ACHN (cell line): ENCODE data around the gene ACAD9.
"Not testable (repeated sequence)": the region's sequence is repeated elsewhere in the genome, so short reads cannot be mapped to it uniquely, and the experiment has no call there.

Source experiments
- DNase-seq: peaks from one replicate; pipeline ENCODE4 v3.0.0-alpha.2; 2015
- in situ Hi-C: cut with HindIII; loops from 2 replicates; pipeline ENCODE4 v1.10.0; 2017; ENCODE audit warnings: low sequenced_read_pairs, low pct_ligation_motif_present, low pct_unique_long_range_greater_than_20kb

The ACAD9 gene

DNA sequence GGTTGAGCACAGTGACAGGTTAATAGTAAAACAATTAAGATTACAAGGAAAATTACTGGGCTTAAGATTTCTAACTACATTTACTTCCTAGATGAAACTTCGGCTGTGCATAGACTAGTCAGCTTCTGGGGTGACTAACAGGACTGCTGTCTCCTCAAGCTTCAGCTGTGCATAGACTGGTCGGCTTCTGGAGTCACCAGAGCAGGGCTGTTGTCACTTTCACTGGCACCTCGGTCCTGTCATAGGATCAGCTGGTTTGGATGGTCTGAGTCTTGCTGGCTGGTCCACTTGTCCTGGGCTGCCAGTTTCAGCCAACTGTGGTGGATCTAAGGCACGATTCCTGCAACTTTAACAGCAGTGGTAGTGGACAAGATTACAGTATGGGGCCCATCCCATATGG, 23.9 kb upstream of the ACAD9 start:
- in situ Hi-C loops = no loop called here
- DNase-seq = no peak

DNA sequence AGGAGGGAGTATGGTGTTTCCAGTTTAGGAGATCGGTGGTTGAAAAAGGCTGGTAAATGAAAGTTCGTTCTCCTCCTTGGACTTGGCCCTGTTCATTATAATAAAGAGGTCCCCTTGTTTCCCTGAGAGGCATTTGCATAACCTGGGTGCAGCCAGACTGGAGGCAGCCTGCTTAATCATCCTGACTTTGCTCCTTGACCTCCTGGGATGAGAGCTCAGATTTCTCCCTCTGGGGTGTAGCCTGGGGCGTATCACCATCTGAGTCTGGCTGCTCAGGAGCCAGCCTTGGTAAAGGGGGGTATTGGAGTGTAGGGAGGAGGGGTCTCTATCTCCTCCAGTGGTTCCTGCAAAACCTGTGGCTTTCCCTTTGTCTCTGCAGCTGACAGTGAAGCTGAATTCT, 21.3 kb upstream of the ACAD9 start:
- no peak for DNase-seq
- in situ Hi-C loops = no loop called here

DNA sequence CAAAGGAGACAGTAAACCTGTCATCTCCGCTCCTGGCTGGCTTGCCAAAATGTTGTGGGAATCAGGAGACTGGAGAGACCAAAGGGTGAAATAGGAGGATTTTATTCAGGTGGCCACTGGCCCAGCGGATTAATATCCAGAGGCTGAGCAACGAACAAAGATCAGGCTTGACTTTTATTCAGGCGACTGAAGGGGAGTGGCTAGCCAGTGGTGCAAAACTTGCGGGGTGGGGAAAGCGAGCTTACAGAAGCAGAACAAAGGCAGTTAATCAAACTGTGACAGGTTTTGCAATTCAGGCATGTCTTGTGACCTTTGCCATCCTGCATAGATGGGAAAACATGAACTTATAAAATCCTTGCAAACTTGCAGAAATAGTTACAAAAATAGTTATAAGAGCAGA, 19.8 kb upstream of the ACAD9 start:
- in situ Hi-C loops = no loop called here
- no peak for DNase-seq

DNA sequence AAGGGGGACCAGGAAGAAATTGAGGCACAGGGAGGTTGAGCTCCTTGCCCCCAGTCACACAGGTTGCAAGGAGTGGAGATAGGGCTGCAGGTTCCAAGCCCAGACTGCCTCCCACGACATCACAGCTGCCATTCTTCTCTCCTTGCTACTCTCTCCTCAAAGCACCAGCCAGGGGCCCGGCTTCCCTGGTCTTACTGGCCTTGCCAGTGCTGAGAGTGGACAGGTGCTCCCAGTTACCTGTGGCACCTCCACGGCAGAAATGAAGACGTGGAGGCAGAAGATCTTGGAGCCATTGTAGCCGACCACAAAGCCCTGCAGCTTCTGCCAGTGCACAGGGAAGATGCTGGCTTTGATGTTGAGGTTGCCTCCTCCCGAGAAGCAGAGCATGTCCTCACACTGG, 17.9 kb upstream of the ACAD9 start:
- in situ Hi-C loops = no loop called here
- DNase-seq = no peak

DNA sequence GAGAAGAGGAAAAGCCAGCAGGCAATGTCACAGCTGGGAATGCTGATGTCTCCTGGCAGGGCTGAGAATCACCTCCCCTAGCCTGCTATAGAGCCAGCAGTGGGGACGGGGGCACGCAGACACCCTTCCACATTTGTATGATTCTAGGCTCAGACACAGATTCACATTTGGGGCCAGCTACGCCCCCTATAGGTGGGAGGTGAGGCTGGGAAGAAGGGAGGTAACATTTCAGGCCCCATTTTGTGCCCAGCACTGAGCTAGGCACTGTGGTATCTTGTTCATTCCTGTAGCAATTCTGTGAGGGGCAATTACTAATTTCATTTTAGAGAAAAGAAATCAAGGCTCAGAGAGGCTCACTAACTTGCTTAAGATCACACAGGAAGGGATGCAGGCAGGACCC, 15.9 kb upstream of the ACAD9 start:
- in situ Hi-C loops = no loop called here
- DNase-seq = no peak

DNA sequence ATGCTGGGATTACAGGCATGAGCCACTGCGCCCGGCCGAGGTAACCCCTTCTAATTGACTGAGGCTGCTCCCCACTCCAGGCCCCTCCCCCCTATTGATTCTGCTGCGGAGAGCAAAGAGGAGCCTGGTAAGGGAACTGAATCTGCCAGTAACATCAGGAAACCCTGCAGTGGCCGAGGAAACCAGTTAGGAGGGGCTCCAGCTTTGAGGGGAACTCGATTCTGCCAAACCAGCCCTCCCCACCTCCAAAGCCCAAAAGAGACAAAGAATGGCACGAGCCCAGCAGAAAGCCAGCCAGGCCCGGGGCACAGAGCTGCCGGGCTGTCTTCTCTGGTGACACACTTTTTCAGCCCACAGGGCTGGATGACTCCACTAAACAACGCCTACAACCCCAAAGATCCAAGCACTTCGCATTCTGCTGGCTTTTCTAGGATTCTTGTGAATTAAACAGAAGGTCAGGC, 15.0 kb upstream of the ACAD9 start:
- no peak for DNase-seq
- in situ Hi-C loops = no loop called here

DNA sequence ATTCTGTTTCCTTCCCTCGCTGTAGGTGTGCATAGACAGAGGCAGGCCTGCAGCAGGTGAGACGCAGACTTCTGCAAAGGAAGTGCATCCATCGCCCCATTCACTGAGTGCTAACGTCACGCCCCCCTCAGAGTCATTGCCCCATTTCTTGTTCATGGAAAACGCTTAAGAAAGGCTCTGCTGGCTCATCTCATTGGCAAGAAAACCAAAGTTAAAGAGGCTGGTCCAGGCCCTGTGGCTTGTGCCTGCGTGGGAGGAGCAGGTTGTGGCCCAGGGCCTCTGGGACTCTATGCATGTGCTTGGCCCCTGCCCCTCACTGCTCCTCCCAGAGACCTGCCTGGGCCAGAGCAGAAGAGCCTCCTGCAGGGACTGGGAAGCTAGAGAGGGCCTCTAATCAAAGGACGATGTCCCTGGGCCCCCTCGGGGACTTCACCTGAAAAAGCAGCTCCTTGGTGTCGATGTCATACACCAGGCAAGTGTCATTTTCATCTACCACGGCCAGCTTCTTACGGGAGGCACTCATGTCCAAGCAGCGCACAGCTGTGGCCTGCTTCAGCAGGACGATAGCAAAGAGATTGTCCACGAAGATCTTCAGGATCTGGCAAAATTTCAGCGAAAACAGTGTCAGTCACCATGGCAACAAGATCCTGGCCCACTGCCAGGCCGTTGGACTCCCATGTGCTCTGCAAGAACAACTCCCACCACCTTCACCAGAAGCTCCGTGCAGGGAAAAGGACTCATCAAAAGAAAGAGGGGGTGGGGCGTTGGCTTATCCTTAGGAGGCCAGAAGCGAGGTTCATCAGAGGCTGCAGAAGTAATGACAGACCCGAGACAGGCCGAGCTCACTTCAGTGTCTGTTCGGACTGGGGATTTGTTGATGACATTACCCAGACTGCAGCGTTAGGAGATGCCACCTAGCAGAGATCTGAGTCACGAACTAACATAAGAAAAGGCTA, 14.3 kb upstream of the ACAD9 start:
- in situ Hi-C loops, DNase-seq: not testable (repeated sequence)

DNA sequence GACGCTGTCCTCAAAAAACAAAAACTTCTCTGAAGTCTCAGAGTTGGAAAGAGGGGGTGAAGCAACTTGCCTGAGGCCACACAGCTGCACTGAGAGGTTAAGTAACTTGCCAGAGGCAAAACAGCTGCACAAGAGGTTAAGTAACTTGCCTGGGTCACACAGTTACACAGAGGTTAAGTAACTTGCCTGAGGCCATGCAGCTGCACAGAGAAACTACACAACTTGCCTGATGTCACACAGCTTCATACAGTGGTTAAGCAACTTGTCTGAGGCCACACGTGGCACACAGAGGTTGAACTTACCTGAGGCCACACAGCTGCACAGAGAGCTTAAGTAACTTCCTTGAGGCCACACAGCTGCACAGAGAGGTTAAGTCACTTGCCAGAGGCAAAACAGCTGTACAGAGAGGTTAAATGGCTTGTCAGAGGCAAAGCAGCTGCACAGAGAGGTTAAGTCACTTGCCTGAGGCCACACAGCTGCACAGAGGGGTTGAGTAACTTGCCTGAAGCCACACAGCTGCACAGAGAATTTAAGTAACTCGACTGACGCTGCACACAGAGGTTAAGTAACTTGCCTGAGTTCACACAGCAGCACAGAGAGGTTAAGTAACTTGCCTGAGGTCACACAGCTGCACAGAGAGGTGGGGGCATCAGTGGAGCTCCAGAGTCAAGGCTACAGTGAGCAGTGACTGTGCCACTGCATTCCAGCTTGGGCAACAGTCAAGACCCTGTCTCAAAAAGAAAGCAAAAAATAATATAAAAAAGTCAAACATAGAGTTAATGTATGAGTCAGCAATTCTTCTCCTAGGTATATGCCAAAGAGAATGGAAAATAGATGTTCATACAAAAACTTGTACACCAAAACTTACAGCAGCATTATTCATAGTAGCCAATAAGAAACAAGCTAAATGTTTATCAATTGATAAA, 12.0 kb upstream of the ACAD9 start:
- DNase-seq = no peak
- in situ Hi-C loops = no loop called here

DNA sequence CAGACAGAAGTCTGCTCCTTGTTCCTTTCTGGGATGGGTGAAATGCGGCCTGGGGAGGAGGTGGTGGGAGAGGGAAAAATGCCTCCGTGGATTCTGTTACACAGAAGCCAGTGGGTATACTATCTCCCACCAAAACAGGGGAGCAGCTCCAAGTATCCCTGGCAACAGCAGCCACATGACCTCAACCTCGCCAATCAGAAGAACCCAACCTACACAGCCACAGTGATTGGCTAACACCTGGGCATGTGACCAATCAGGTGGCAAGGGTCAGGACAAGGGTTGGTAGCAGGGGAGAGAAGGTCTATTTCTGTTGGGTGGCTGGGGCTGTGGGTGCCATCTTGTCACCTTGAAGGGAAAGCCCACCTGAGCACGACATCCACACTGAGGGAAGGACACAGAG, 9.1 kb upstream of the ACAD9 start:
- DNase-seq = no peak
- in situ Hi-C loops = no loop called here

DNA sequence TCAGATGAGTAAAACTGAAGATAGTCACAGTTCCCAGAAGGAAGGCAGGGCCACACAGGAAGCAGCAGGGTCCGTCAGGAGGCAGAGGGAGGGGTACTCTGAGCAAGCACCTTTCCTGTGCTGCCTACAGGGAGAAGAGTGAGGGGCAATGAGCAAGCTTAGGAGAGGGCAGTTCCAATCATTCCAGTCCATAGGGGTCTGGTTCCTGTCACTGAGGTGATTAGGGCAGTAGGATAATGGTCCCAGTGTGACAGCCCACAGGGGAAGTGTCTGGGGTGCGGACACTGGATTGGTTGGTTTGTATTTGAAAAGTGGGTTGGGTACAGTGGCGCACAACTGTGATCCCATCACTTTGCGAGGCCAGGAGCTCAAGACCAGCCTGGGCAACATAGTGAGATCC, 7.1 kb upstream of the ACAD9 start:
- in situ Hi-C loops = no loop called here
- no peak for DNase-seq

DNA sequence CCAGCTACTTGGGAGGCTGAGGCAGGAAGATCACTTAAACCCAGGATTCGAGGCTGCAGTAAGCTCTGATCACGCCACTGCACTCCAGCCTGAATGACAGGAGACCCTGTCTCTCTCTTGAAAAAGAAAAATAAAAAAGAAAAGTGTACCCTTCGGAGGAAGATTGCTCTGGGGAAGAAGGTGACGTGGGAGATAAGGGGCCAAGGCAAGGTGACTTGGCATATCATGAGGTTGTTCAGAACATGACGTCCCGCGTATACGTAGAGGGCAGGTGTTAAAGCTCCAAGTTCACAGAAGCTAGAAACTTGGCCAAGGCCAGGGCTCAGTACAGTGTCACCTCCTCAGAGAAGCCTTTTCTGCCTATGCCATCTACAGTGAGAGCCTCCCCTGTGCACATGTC, 6.7 kb upstream of the ACAD9 start:
- in situ Hi-C loops = no loop called here
- no peak for DNase-seq

DNA sequence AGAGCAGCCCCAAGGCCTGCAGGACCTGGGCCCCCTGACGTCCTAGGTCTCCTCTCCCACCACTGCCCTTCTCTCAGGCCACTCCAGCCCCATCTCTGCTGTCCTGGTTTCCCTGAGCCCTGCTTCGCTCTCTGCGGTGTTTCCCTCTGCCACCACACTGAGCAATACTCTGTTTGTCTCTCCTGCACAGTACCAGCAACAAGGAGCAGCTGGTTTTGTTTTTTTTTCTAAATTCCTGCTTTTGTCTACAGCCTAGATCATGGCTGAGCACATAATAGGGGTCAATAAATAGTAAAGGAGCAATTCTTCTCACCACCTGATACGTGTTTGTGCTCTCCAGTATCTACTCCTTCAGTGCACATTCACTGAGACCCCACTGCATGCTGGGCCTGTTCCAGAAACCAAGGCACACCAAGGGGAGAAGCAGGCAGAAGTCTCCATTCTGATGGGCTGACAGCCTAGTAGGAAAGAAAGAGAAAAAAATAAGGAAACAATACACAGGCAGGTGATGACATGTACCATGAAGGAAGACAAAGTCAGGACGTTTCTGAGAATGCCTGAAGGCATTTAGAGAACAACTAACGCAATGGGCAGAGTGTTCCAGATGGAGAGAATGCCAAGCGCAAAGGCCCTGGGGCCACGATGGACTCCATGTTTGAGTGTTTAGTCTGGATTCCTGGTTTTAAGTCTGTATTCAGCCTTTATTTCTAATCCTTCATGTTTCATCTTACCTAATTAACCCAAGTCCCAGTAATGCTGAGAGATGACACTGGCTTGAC, 6.0 kb upstream of the ACAD9 start:
- no peak for DNase-seq
- in situ Hi-C loops = no loop called here

DNA sequence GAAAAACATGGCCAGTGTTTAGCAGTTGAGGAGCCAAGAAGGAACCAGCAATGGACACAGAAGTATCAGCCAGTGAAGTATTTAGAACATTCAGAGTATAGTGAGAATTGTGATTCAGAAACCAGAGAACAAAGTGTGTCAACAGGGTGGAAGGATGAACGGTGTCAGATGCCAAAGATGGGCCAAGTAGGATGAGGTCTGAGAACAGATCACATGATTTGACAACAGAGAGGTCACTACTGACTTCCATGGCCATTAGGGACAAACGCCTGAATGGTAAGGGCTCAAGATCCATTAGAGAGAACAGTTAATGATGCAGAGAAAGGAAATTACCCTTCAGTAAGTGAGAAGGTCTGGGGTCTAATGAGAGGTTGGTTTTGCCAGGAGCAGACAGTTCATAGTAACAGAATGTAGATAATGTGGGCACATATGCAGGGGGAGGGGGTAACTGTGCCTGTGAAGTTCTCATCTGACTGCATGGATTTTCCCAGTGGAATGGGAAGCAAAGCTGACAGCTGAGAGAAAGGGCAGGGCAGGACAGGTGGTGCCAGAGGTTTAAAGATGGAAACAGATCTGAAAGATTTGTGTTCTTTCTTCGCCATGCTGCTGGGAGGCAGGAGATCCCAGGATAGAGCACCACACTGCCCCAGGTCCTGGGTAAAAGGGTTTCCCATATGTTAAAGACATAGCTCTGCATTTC, 4.8 kb upstream of the ACAD9 start:
- no peak for DNase-seq
- in situ Hi-C loops = no loop called here

DNA sequence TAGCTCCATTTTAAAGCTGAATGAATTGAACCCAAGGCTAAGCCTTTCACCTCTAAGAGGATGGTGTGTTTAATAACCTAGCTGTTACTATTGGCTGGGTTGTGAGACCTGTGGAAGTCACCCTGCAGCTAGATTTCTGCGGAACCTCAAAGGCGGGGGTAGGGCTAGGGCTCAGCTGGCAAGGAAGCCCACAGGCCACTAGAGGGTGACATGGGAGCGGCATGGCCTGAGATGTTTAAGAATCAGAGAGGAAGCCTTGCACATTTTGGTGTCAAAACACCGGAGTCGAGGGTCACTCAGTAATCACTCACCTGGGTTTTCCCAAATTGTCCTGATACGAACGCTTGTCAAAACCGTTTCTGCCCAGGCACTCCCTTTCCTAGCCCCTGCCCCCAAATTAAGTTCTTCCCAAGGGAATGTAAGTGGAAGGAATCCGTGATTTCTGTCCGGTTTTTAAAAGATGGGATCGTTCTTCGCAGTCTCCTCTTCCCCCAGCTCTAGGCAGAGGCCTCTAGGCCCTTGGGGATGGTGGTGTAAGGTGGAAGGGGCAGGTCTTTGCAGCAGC, 3.8 kb upstream of the ACAD9 start:
- in situ Hi-C loops = no loop called here
- DNase-seq = peak; percentile 22

DNA sequence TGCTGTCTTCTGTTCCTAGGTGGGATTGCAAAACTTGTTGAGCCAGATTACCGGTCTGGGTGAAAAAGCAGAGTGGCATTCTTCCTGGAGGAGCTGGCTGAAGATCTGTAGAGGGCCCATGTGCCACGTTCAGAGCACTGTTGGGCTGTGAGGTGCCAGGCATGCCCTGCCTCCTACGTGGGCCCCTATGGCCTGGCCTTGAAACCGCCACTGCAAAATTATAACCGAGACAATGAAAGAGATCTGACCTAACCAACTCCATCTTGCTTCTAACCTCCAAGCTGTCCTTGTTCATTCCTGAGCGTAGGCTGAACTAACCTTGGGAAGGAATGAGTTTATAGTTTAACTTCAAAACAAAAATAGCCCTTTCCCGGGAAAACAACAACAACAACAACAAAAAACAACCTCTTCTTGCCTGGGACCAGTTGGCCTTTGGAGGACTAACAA, 1.4 kb upstream of the ACAD9 start:
- DNase-seq = no peak
- in situ Hi-C loops = no loop called here

DNA sequence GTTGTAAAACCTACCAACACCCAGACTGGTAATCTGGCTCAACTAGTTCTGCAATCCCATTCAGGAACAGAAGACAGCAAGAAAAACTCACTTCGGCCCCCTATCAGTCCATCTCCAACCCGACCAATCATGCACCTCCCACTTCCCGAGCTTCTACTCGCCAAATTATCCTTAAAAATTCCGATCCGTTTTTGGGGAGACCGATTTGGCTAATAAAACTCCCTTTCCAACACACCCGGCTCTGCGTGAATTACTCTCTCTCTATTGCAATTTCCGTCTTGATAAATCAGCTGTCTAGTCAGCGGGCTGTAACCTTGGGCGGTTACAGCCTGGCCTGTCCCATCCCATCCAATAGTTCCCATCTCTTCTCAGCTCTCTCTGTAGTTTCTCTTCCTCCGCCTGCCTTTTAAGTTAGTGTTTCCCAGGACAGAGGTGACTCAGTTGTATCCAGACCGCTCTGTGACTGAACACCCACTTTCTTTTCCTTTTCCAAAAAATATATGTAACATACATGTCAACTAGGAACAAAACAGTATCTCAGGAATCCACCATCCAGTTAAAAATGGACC, 780 bp upstream of the ACAD9 start:
- in situ Hi-C loops = no loop called here
- peak; percentile 73 for DNase-seq

DNA sequence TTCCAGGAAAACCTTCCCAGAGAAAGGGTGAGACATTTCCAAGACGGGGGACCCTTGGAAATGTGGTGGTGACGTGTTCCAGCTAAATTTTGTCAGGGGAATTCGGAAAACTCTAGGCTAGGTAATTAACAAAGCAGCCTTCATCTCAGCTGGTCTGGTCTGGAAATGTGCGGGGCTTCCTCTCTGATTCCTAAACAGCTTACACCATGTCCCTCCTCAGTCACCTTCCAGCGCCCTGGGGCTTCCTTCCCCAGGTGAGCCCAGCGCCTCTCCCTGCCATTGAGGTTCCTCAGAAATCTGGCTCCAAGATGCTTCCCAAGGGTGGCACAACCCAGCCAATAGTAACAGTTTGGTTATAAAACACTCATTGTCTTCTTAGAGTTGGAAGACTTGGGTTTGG, 571 bp downstream of the ACAD9 start:
- DNase-seq = no peak
- in situ Hi-C loops = no loop called here
